HG03520 (cell line): ENCODE measurements around the gene HNF4A.
A peak's percentile ranks its signal among the peaks of the same experiment; 100 is the strongest.
"Not testable (repeated sequence)": the region's sequence is repeated elsewhere in the genome, so short reads cannot be mapped to it uniquely, and the experiment has no call there.

Source experiments
- ATAC-seq: cut with Tn5 transposase; IDR thresholded peaks from one replicate; pipeline ENCODE4 v1.9.1; 2021; ENCODE audit warnings: mild to moderate bottlenecking, moderate library complexity; ENCODE audit not compliant: unreplicated experiment

HNF4A gene

DNA sequence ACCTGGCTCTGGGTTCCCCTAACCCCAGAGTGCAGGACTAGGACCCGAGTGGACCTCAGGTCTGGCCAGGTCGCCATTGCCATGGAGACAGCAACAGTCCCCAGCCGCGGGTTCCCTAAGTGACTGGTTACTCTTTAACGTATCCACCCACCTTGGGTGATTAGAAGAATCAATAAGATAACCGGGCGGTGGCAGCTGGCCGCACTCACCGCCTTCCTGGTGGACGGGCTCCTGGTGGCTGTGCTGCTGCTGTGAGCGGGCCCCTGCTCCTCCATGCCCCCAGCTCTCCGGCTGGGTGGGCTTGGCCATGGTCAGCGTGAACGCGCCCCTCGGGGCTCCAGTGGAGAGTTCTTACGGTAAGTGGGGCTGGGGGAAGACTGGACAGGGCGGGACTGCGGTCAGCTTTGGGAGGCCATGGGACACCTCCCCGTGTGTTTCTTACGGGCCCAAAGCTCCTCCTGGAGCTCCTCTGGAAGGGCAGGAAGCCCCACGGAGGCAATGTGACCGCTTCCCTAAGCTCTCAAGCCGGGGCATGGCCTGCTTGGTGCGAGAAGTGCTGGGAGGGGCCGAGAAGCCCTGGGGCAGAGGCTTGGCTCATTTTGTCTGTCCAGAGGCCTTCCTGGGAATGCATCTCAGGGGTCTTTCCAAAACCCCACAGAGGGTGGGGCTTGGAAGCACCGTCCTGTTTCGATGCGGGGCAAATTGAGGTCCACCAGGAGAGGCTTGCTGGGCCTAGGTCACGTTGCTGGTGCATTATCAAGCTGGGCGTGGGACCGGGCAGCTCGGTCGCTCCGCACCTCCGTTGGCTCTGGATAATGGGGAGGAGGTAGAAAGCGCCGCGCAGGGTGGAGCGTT lies at the start of gene HNF4A:
HNF4A (plus strand) TSS at position 202 of the 855 bp plus-strand sequence; CDS start at position 308, 106 bp downstream.
- no peak for ATAC-seq

DNA sequence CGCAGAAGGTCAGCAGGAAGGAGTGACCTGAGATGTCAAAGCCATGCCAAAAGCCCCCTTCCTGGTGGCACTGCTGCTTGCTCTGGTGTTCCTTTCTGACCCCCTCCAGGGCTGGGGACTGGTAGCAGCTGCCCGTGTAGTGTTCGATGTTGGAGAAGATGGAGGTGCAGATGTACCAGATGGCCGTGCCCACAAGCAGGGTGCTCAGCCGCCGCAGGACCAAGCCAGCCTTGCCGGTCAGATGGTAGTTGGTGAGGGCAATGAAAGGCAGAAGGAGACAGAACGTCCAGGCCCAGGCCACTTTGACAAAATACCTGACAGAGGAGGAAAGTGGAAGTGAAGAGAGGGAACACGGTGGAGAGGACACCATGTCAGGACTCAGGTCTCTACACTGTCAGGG lies 48.6 kb upstream of the HNF4A start:
- ATAC-seq: no peak

DNA sequence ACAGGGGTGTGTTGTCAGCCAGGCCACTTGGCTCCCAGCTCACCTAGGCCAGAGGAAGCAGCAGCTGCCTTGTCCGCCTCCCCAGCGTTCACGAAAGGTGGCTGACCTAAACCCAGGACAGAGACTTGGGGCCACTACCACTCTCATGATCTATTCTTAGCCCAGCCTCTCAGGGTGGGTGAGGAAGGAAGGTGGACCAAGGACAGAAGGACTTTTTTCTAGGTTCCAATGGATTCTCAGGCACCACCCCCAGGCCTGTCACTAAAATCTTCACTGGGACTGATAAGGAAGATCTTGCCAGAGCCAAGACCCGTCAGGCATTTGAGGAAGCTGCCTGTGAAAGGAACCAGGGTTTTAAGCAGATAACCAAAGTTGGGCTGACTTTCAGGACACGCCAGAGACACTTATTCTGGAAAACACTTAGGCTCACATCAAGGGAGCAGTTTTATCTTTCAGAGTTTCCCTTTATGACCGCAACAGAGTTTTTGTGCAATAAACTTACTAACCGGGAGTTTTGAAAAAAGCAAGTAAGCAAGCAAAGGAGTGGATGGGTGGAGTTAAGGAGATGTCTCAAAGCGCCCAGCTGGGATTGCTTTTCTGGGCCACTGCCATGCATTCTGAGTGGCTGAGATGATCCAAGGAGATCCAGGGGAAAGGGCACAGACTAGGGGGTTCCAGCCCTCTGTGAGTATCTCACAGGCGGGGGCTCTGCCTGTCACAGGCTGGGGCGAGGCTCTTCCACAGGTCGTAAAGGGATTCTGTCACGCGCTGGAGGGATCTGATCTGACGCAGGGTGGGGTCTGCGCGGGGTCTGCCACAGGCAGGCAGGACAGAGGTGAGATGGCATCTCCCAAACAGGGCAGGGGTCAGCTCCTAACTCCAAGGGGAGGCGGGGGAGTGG lies 45.5 kb upstream of the HNF4A start:
- no peak for ATAC-seq

DNA sequence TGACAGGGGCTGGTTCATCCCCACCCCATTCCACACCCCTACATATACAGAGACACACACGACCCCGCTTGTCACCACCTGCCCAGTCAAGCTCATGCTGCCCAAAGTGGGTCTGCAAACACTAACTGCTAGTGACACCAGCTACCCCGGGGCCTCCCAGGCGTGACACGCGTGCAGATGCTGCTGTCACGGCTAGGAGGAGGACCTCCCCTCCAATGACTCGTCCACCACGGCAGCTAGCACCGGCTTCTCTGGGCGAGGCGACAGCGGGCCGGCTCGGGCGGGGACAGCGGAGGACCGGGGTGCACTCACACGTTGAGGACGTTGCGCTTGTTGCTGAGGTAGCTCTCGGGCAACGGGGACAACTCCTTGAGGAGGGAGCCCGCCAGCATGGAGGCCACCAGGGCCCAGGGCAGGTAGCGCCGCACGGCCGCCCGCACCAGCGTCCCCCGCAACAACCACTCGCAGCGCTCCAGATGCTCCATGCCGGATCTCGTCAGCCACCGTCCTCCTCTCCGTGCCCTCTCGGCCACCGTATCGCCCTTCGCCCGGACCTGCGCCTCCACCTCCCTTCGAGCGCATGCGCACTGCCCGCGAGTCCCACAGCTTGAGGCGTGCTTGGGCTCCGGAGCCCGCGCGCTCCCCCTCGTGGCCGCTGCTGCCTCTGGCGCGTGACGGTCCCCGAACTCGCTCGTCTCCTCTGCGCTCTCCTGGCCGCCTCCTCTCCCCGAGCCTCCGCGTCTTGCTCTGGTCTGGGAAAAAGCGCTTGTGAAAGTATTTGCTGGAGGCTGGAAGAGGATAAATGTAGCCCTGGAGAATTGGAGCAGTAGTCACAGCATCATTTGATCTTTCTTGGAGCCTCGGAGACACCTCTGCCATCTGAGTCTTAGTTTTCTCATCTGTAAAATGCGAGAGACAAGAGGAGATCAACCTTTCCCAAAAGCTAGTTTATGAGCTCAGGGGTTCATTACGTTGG lies 44.5 kb upstream of the HNF4A start, which contains the start of gene FITM2:
FITM2 (minus strand) TSS at position 539 of the 976 bp plus-strand sequence; CDS start at position 485, 54 bp downstream.
- peak; percentile 86 for ATAC-seq

DNA sequence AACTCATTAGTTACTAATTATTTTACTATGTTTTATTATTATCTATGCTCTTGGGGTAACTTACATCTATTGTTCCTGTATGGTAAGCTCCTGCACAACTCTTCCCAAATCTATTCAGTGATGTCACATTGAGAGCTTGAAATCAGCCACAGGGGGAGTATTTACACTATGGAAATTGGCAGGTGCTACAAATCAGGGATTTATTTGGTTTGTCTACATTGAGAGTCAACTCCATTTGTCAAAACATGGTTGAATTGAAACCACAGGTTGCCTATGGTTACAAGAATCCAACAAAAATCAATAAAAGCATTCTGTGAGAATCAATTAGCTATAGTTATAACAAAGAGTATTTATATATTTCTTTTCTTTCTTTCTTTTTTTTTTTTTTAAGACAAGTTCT lies 40.6 kb upstream of the HNF4A start:
- no peak for ATAC-seq

DNA sequence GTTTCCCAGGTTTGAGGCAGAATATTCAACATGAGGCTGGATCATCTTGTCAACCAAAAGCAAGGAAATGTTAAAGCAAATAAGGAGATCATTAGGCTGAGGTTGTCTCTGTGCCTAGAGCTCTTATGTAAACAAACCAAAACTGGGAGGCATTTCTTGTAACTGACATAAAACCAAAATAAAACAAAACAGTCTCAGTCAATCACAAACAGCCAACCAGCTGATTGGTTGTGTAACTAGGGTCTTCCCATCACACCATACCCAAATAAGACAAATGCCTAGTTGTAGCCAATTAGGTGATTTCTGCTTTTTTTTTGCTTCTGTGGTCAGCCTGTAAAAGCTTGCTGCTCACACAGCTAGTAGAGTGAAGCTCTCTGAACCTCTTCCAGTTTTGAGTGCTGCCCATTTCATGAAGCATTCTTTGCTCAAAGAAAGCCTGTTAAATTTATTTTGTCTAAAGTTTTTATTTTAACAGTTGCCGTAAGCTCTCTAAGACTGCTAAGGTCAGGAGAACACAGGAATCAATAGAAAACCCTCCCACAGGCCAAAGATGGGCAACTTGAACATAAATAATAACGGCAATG lies 35.6 kb upstream of the HNF4A start:
- ATAC-seq: no peak

- ATAC-seq: no peak
Observed at GRCh38 chr20:44324343-44324742, 31.2 kb upstream of the HNF4A start.

DNA sequence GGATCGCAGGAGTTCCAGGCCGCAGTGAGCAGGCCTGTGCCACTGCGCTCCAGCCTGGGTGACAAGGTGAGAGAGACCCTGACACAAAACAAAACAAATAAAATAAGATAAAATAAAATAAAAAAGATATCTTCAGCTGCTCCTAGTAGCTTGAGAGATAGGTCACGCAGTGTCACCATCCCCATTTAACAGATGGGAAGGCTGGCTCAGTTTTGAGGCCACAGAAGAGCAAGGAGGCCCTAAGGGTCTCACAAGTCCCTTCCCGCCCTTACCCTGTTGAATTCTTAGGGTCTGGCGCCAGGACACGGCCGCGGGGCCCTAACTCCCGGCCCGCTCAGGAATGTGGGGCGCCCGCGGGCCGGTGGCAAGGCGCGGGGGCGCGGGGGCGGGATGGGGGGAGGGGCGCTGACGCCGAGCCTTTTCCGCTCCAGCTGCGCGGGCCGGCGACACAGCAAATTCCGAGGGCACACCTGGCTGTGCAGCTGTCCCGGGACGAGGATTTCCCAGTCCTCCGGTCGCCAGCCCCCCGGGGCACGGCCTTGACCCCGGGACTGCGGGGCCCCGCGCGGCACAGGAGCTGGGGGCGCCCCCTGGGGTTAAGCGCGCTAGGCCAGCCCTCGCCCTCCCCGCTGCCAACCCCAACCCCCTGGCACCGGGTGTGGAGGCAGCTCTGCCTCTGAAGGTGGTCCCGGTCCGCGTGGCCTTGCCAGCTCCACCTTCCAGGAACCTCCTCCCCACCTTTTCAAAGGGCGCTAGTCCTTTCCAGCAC lies 28.9 kb upstream of the HNF4A start:
- ATAC-seq: no peak

DNA sequence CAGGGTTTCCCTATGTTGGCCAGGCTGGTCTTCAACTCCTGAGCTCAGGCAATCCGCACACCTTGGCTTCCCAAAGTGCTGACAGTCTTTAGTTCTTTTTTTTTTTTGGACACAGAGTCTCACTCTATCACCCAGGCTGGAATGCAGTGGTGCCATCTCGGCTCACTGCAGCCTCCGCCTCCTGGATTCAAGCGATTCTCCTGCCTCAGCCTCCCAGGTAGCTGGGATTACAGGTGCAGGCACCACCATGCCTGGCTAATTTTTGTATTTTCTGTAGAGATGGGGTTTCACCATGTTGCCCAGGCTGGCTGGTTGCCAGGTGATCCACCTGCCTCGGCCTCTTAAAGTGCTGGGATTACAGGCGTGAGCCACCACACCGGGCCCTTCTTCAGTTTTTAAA lies 27.8 kb upstream of the HNF4A start:
- not testable (repeated sequence) for ATAC-seq

DNA sequence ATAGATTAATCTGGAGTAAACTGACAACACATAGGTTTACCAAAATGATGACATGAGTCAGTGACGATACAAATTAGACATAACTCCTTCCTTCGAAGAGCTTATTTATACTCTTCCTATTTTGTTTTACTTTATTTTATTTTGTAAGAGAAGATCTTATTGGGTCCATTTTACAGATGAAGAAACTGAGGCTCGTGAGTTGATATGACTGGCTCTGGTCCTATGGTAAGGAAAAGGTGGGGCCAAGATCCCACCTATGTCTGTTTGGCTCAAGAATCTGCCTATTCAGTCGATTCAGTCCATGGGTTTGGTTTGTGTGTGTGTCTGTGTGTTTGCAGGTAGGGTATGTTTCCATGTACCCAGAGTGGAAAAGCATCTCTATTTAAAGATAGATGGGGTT lies 27.1 kb upstream of the HNF4A start:
- no peak for ATAC-seq

- ATAC-seq: no peak
Observed at GRCh38 chr20:44331201-44331600, 24.3 kb upstream of the HNF4A start.

DNA sequence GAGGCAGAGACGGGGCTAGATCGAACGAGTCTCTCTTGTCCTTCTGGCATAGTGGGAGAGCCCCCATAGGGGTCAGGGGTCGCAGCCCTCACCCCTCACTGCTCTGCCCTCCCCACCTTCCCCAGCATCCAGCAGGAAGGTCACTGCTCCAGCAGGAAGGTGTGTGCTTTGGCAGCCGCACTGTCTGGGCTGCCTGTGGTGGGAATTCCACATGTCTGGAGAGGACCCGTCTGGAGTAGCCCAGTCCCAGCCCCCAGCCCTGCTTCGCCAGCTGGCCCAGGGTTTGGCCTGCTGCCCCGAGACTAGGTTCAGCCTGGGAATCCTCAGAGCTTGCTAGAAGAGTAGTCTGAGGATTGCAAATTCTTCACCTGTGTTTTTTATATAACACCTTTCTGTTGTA lies 21.2 kb upstream of the HNF4A start:
- no peak for ATAC-seq

DNA sequence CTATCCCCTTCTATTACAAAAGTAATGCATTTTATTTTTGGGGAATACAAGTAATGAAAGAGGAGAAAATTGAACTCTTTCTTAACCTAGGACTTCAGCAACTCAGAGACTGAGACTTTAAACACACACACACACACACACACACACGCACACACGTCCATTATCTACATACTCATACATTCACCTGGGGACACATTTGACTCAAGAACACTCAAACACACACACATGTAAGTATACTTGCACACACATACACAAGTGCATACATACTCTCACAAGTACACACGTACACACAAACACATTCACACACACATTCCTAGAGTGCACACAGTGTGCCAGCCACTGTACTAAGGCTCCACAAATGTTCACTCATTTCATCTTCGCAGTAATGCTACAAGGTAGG lies 20.8 kb upstream of the HNF4A start:
- no peak for ATAC-seq

- no peak for ATAC-seq
Observed at GRCh38 chr20:44335675-44336074, 19.8 kb upstream of the HNF4A start.

DNA sequence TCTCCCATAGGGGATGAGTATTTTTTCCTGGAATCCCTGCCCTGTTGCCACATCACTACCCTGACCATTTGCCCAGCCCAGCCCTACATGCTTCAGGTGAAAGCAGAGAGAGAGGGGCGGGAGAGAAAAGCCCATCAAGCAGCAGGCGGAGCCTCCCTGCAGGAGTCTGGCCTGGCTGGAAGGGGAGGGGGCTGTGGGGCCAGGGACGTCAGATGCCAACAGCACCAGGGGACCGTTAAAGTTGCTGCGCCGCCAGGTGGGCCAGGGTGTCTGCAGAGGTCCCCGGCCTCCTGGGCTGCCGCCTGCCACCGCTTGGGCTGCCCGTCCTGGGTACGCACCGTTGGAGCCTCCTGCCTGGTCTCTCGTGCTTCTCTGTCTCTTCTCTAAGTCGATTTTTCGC lies 19.4 kb upstream of the HNF4A start:
- no peak for ATAC-seq

DNA sequence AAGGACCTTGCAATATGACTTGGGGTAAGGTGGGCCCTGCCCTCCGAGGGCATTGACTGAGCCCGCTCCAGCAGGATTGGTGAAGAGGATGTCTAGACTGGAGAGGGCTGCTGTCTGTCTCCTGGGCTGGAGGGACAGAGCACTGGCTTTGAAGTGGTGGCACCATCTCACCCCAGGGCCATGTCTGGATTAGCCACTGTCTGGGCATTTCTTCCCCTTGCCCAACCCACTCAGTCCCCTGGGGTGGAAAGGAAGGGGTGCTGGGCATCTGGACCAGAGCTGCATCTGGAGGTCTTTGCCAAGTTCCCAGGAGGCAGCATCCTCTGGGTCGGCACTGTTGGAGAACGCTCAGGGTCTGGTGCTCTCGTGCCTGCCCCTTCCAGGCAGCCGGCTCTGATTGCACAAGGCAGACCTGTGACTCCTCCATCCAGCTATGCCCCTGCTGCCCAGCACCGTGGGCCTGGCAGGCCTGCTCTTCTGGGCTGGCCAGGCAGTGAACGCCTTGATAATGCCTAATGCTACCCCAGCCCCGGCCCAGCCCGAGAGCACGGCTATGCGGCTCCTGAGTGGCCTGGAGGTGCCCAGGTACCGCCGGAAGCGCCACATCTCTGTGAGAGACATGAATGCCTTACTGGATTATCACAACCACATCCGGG lies 18.6 kb upstream of the HNF4A start, which contains the start of gene R3HDML:
R3HDML (plus strand) TSS at position 319 of the 656 bp plus-strand sequence; CDS start at position 434, 115 bp downstream.
- no peak for ATAC-seq

DNA sequence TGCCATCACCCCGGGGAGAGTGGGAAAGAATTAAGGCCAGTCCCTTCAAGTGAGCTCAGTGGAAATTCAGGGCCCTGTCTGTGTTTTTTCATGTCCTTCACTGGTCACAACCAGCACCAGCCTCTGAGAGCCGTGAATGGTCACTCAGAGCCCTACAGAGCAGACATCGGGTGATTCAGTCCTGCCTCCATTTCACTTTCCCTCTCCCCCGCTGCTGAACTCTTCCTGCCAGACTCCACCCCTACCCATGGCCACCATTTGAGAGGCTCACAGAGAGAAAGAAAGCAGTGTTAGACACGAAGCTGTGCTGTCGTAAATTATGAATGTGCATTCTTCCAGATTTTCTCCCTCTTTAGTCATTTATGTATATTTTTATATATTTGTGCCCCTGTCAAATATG lies 13.3 kb upstream of the HNF4A start:
- ATAC-seq: no peak

DNA sequence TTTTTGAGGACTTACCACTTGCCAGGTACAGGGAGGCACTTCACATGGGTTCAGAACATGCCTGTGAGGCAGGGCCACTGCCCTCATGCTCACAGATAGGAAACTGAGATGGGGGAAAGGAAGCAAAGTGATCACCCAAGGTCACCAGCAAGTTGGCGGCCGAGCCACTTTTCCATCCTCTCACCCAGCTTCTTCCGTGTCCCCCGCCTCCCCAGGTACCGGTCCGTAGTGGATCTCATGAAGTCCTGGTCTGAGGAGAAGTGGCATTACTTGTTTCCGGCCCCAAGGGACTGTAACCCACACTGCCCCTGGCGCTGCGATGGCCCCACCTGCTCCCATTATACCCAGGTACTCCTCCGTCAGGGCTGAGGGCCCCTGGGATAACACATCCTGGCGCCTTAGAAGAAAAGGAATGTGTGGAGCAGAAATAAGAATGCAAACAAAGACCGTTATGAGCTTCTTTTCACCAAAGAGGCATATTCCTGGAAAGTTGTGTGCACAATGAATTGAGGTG lies 12.3 kb upstream of the HNF4A start:
- no peak for ATAC-seq

- ATAC-seq: no peak
Observed at GRCh38 chr20:44344723-44345122, 10.8 kb upstream of the HNF4A start.
